GM23338 (cell line): ENCODE results near the gene NCK2. TPM values are rescaled to one million over a fixed set of nuclear protein-coding genes. Genes with fewer than 3 reads are reported as not detected.

Experiments
- ATAC-seq: fragments of 200-7000 bp; cut with Tn5 transposase; 3 replicates; pipeline ENCODE4 v1.9.1; 2020
- DNase-seq: peaks from one replicate; pipeline ENCODE4 v3.0.0-alpha.2; 2015; ENCODE audit warnings: low spot score
- H2AFZ ChIP-seq: fragments of 200-600 bp; sonication (generic); 2 replicates; pipeline ENCODE4 v1.8.0; 2016; ENCODE audit warnings: antibody characterized with exemption, mild to moderate bottlenecking, moderate library complexity
- H3F3A ChIP-seq: fragments of 200-600 bp; sonication (generic); replicated peaks from 2 replicates; pipeline ENCODE4 v1.8.0; 2017; ENCODE audit warnings: antibody characterized with exemption, mixed run types, low read depth
- H3K27ac ChIP-seq: fragments of 200-600 bp; sonication (generic); 2 replicates; pipeline ENCODE4 v1.6.1; 2016; ENCODE audit warnings: low read depth
- H3K27me3 ChIP-seq: fragments of 200-600 bp; sonication (generic); 2 replicates; pipeline ENCODE4 v1.8.0; 2016; ENCODE audit warnings: mild to moderate bottlenecking, mixed run types, moderate library complexity; ENCODE audit not compliant: insufficient read depth
- H3K36me3 ChIP-seq: fragments of 200-600 bp; sonication (generic); 2 replicates; pipeline ENCODE4 v1.8.0; 2016; ENCODE audit warnings: mild to moderate bottlenecking; ENCODE audit not compliant: insufficient read depth
- H3K4me1 ChIP-seq: fragments of 200-600 bp; sonication (generic); 2 replicates; pipeline ENCODE4 v1.8.0; 2016; ENCODE audit warnings: mild to moderate bottlenecking, moderate library complexity; ENCODE audit not compliant: insufficient read depth
- H3K4me2 ChIP-seq: fragments of 200-600 bp; sonication (generic); 2 replicates; pipeline ENCODE4 v1.7.1; 2017; ENCODE audit warnings: mixed run types
- H3K4me3 ChIP-seq: fragments of 200-600 bp; sonication (generic); 2 replicates; pipeline ENCODE4 v1.6.1; 2016; ENCODE audit warnings: mixed run types
- H3K79me2 ChIP-seq: fragments of 200-600 bp; sonication (generic); replicated peaks from 2 replicates; pipeline ENCODE4 v1.8.0; 2017; ENCODE audit warnings: mild to moderate bottlenecking; ENCODE audit not compliant: insufficient read depth
- H3K9me2 ChIP-seq: fragments of 200-600 bp; sonication (generic); 2 replicates; pipeline ENCODE4 v1.8.0; 2017; ENCODE audit not compliant: insufficient read depth
- H4K20me1 ChIP-seq: fragments of 200-600 bp; sonication (generic); replicated peaks from 2 replicates; pipeline ENCODE4 v1.8.0; 2017; ENCODE audit warnings: mild to moderate bottlenecking; ENCODE audit not compliant: insufficient read depth
- H3K27ac Mint-ChIP-seq: 2 replicates; pipeline ENCODE4 v1.8.0; 2020; ENCODE audit warnings: inconsistent platforms, mild to moderate bottlenecking, moderate library complexity, mixed read lengths
- H3K27me3 Mint-ChIP-seq: 3 replicates; pipeline ENCODE4 v1.8.0; 2022; ENCODE audit warnings: low read depth, mild to moderate bottlenecking, moderate library complexity, mixed read lengths, inconsistent platforms; ENCODE audit not compliant: insufficient read depth, poor library complexity
- H3K36me3 Mint-ChIP-seq: 3 replicates; pipeline ENCODE4 v1.8.0; 2021; ENCODE audit warnings: low read depth, mild to moderate bottlenecking, inconsistent platforms, moderate library complexity, mixed read lengths
- H3K4me1 Mint-ChIP-seq: 3 replicates; pipeline ENCODE4 v1.8.0; 2020; ENCODE audit warnings: mild to moderate bottlenecking, inconsistent platforms, mixed read lengths
- H3K4me3 Mint-ChIP-seq: 3 replicates; pipeline ENCODE4 v1.8.0; 2021; ENCODE audit warnings: moderate library complexity, mild to moderate bottlenecking, inconsistent platforms, mixed read lengths
- H3K9me3 Mint-ChIP-seq: 3 replicates; pipeline ENCODE4 v1.8.0; 2020; ENCODE audit warnings: moderate library complexity, mild to moderate bottlenecking, inconsistent platforms, mixed read lengths
- CREB1 ChIP-seq: fragments of 250-450 bp; sonication (Bioruptor Pico); IDR thresholded peaks from 2 replicates; pipeline ENCODE4 v1.5.0; 2020; ENCODE audit warnings: low read depth, mild to moderate bottlenecking, moderate library complexity
- CTCF ChIP-seq, 2 experiments: fragments of 200-600 bp in 1 of 2; sonication (generic) in 1 of 2; conservative IDR thresholded peaks; 2 replicates each; pipeline versions ENCODE4 v1.5.1 to v1.6.1; 2016 to 2017; ENCODE audit warnings: antibody characterized with exemption in 2 of 2, low read depth in 2 of 2, mild to moderate bottlenecking in 2 of 2, moderate library complexity in 1 of 2
- ETS1 ChIP-seq: IDR thresholded peaks from 2 replicates; pipeline ENCODE4 v1.6.1; 2016; ENCODE audit warnings: antibody characterized with exemption
- EZH2 ChIP-seq: fragments of 200-600 bp; sonication (generic); IDR thresholded peaks from one replicate; pipeline ENCODE4 v1.8.0; 2017; ENCODE audit warnings: antibody characterized with exemption, mild to moderate bottlenecking, low read depth; ENCODE audit not compliant: unreplicated experiment
- EZH2phosphoT487 ChIP-seq: fragments of 200-600 bp; sonication (generic); IDR thresholded peaks from one replicate; pipeline ENCODE4 v1.8.1; 2018; ENCODE audit warnings: antibody characterized with exemption; ENCODE audit not compliant: unreplicated experiment
- JUNB ChIP-seq: IDR thresholded peaks from one replicate; pipeline ENCODE4 v1.6.1; 2016; ENCODE audit warnings: antibody characterized with exemption; ENCODE audit not compliant: unreplicated experiment
- NANOG ChIP-seq: IDR thresholded peaks from 2 replicates; pipeline ENCODE4 v1.6.1; 2016; ENCODE audit warnings: antibody characterized with exemption, borderline replicate concordance
- POLR2AphosphoS5 ChIP-seq: IDR thresholded peaks from 2 replicates; pipeline ENCODE4 v1.6.1; 2016; ENCODE audit warnings: antibody characterized with exemption, low read depth
- REST ChIP-seq: IDR thresholded peaks from one replicate; pipeline ENCODE4 v1.6.1; 2018; ENCODE audit warnings: antibody characterized with exemption; ENCODE audit not compliant: unreplicated experiment
- STAT1 ChIP-seq: IDR thresholded peaks from one replicate; pipeline ENCODE4 v1.6.1; 2016; ENCODE audit warnings: antibody characterized with exemption; ENCODE audit not compliant: unreplicated experiment
- ZNF114 ChIP-seq: fragments of 250-450 bp; sonication (Bioruptor Pico); IDR thresholded peaks from 2 replicates; pipeline ENCODE4 v1.5.0; 2020; ENCODE audit warnings: mild to moderate bottlenecking, moderate library complexity
- ZNF331 ChIP-seq: fragments of 250-450 bp; sonication (Bioruptor Pico); IDR thresholded peaks from 2 replicates; pipeline ENCODE4 v1.5.0; 2020; ENCODE audit warnings: low read depth, mild to moderate bottlenecking, moderate library complexity
- polyA plus RNA-seq: library from polyadenylated mRNA; unstranded; fragments of >200 nt; fragmentation: Nextera tagmentation; extraction: Ambion mirVana; gene quantifications from 2 replicates; pipeline ENCODE4 v1.2.1, GENCODE V29; 2016
- total RNA-seq: library from RNA; depleted of rRNA; stranded (reverse); fragments of >200 nt; shearing (Covaris generic); gene quantifications from 2 replicates; pipeline ENCODE4 v1.2.3, GENCODE V29; 2014

The NCK2 gene
- total and polyA plus RNA-seq, 2 experiments from 2014 or later, result 26.9 to 59.9 TPM

GRCh38 chr2:105870062-105870461 lies 125.3 kb downstream of the NCK2 start:
- Mint-ChIP-seq H3K27ac (no peak overlapping the region), H3K4me3 (no peak overlapping the region), H3K9me3 (no peaks in the 10 kb centered on the region), H3K36me3 (no peaks in the 10 kb centered on the region), H3K27me3 (no peaks in the 10 kb centered on the region), H3K4me1 (peaks cover 35% of the 10 kb centered on the region)
- Histone ChIP-seq H3K36me3 (no peaks in the 10 kb centered on the region), H3K4me1 (peaks cover 4% of the 10 kb centered on the region; the same call in 1 of the 2 replicates), H3K79me2 (peaks cover 50% of the 10 kb centered on the region), H3F3A (no peaks in the 10 kb centered on the region), H3K4me3 (no peak overlapping the region), H3K27me3 (no peaks in the 10 kb centered on the region), H4K20me1 (peaks cover 5% of the 10 kb centered on the region), H3K4me2 (no peak overlapping the region), H2AFZ (no peak overlapping the region), H3K9me2 (no peaks in the 10 kb centered on the region), H3K27ac (no peak overlapping the region)
- no peak for TF ChIP-seq NANOG
- TF ChIP-seq STAT1, result no peak
- no peak for TF ChIP-seq EZH2phosphoT487
- TF ChIP-seq ZNF114 (CRISPR knock-in tag), result no peak
- no peak for TF ChIP-seq POLR2AphosphoS5
- no peak for TF ChIP-seq ZNF331 (CRISPR knock-in tag)
- TF ChIP-seq CREB1, result no peak
- no peak for TF ChIP-seq ETS1
- TF ChIP-seq JUNB, result no peak
- no peak for TF ChIP-seq EZH2
- ATAC-seq, result no peak
- DNase-seq, result no peak

- Mint-ChIP-seq H3K4me1 (peaks cover 34% of the 10 kb centered on the region), H3K9me3 (no peaks in the 10 kb centered on the region), H3K27ac (peak overlapping the region; percentile 63; the same call in 1 of the 2 replicates), H3K27me3 (no peaks in the 10 kb centered on the region), H3K4me3 (no peak overlapping the region), H3K36me3 (no peaks in the 10 kb centered on the region)
- ATAC-seq, result no peak
- Histone ChIP-seq H3K4me3 (no peak overlapping the region), H3K4me1 (peaks cover 4% of the 10 kb centered on the region; the same call in 1 of the 2 replicates), H2AFZ (no peak overlapping the region), H3K4me2 (no peak overlapping the region), H4K20me1 (peaks cover 4% of the 10 kb centered on the region), H3K9me2 (no peaks in the 10 kb centered on the region), H3F3A (no peaks in the 10 kb centered on the region), H3K27me3 (no peaks in the 10 kb centered on the region), H3K36me3 (no peaks in the 10 kb centered on the region), H3K27ac (no peak overlapping the region), H3K79me2 (peaks cover 42% of the 10 kb centered on the region)
- DNase-seq, result no peak
- TF ChIP-seq NANOG (no peak), EZH2 (no peak), STAT1 (no peak), POLR2AphosphoS5 (no peak), ZNF331 (CRISPR knock-in tag) (no peak), ZNF114 (CRISPR knock-in tag) (no peak), JUNB (no peak), EZH2phosphoT487 (no peak), CREB1 (no peak), REST (no peak), CTCF (conservative IDR thresholded peaks at IDR 0.05; ENCODE audit: low read depth in 2 of 2) (no peak)
These were observed 126.1 kb downstream of the NCK2 start for GRCh38 chr2:105870858-105871257.
